K562 (cell line): Measurements from ENCODE around the gene CLEC2L. TPM values are rescaled to one million over a fixed set of nuclear protein-coding genes. Genes with fewer than 3 reads are reported as not detected.
A peak's percentile ranks its signal among the peaks of the same experiment; 100 is the strongest.

Source experiments
- CBX2 ChIP-seq: fragments of 200-600 bp; sonication (generic); IDR thresholded peaks from one replicate; pipeline ENCODE4 v1.6.1; 2012; ENCODE audit warnings: mild to moderate bottlenecking, low read length, inconsistent platforms; ENCODE audit not compliant: insufficient read depth, poor library complexity, severe bottlenecking
- CHD1 ChIP-seq: fragments of 200-600 bp; sonication (generic); IDR thresholded peaks from one replicate; pipeline ENCODE4 v1.6.1; 2012; ENCODE audit warnings: mild to moderate bottlenecking, moderate library complexity, low read length, inconsistent platforms
- E2F3 ChIP-seq: fragments of 250-450 bp; sonication (Bioruptor Pico); IDR thresholded peaks from 2 replicates; pipeline ENCODE4 v1.4.0; 2020; ENCODE audit warnings: mild to moderate bottlenecking
- ESRRB ChIP-seq: fragments of 250-450 bp; sonication (Bioruptor Pico); IDR thresholded peaks from 2 replicates; pipeline ENCODE4 v1.5.0; 2020; ENCODE audit warnings: mild to moderate bottlenecking, moderate library complexity, borderline replicate concordance
- ETV5 ChIP-seq: sonication (generic); formaldehyde crosslinking; IDR thresholded peaks from 2 replicates; pipeline ENCODE4 v1.4.0; 2020; ENCODE audit warnings: low read depth, mild to moderate bottlenecking, missing genetic modification reagents
- FOXP4 ChIP-seq: sonication (generic); formaldehyde crosslinking; IDR thresholded peaks from 2 replicates; pipeline ENCODE4 v1.8.0; 2022; ENCODE audit warnings: mild to moderate bottlenecking, missing genetic modification reagents, borderline replicate concordance
- GATA2 ChIP-seq: sonication (generic); formaldehyde crosslinking; IDR thresholded peaks from 2 replicates; pipeline ENCODE4 v1.4.0; 2020; ENCODE audit warnings: mild to moderate bottlenecking, missing genetic modification reagents
- HNRNPLL ChIP-seq: fragments of 200-400 bp; formaldehyde crosslinking; IDR thresholded peaks from 2 replicates; pipeline ENCODE4 v1.6.1; 2017; ENCODE audit warnings: low read length, low read depth, mild to moderate bottlenecking; ENCODE audit not compliant: poor library complexity, severe bottlenecking
- LCOR ChIP-seq: sonication (generic); formaldehyde crosslinking; IDR thresholded peaks from 2 replicates; pipeline ENCODE4 v1.8.0; 2022; ENCODE audit warnings: mild to moderate bottlenecking, missing genetic modification reagents
- MAZ ChIP-seq, 2 experiments: fragments of 450-650 bp in 1 of 2; sonication (generic) in 1 of 2; formaldehyde crosslinking; IDR thresholded peaks in 1 of 2; conservative IDR thresholded peaks in 1 of 2; 2 replicates each; pipeline versions ENCODE4 v1.4.0 to v1.5.0; 2020; ENCODE audit warnings: mild to moderate bottlenecking in 1 of 2, missing genetic modification reagents in 1 of 2
- NCOR1 ChIP-seq: fragments of 450-650 bp; IDR thresholded peaks from 2 replicates; pipeline ENCODE4 v1.6.1; 2016; ENCODE audit warnings: mild to moderate bottlenecking, moderate library complexity
- PCBP1 ChIP-seq: fragments of 200-400 bp; formaldehyde crosslinking; IDR thresholded peaks from 2 replicates; pipeline ENCODE4 v1.6.1; 2018; ENCODE audit warnings: mild to moderate bottlenecking, low read depth, low read length; ENCODE audit not compliant: poor library complexity, severe bottlenecking
- POLR2A ChIP-seq: fragments of 450-650 bp; conservative IDR thresholded peaks from 2 replicates; pipeline ENCODE4 v1.6.1; 2016
- POLR2H ChIP-seq: IDR thresholded peaks from 2 replicates; pipeline ENCODE4 v1.6.1; 2016; ENCODE audit warnings: missing genetic modification characterization, low read depth, mild to moderate bottlenecking, control low read depth, missing compliant biosample characterization, moderate library complexity
- RAD21 ChIP-seq, 2 experiments: fragments of 250-450 bp in 1 of 2; fragments of 450-650 bp in 1 of 2; sonication (Bioruptor Pico) in 1 of 2; formaldehyde crosslinking in 1 of 2; IDR thresholded peaks in 1 of 2; conservative IDR thresholded peaks in 1 of 2; 2 replicates each; pipeline versions ENCODE4 v1.4.0 to v1.8.0; 2020 to 2022; ENCODE audit warnings: mild to moderate bottlenecking in 2 of 2, moderate library complexity in 1 of 2
- SNIP1 ChIP-seq: fragments of 450-650 bp; IDR thresholded peaks from 2 replicates; pipeline ENCODE4 v1.7.1; 2017; ENCODE audit warnings: low read depth, mild to moderate bottlenecking
- ZFPM2 ChIP-seq: fragments of 250-450 bp; sonication (Bioruptor Pico); IDR thresholded peaks from 2 replicates; pipeline ENCODE4 v1.5.1; 2022; ENCODE audit warnings: mild to moderate bottlenecking
- ZHX1 ChIP-seq: fragments of 150-350 bp; conservative IDR thresholded peaks from 2 replicates; pipeline ENCODE4 v1.6.1; 2014; ENCODE audit warnings: low read length
- ZNF143 ChIP-seq: sonication (generic); formaldehyde crosslinking; IDR thresholded peaks from 2 replicates; pipeline ENCODE4 v1.9.0; 2022; ENCODE audit warnings: mild to moderate bottlenecking, missing genetic modification reagents
- ZNF24 ChIP-seq: fragments of 450-650 bp; IDR thresholded peaks from 2 replicates; pipeline ENCODE4 v1.6.1; 2016
- polyA plus RNA-seq, 8 experiments: library from polyadenylated mRNA; depleted of rRNA in 4 of 8; stranded (reverse) in 5 of 8; unstranded in 3 of 8; fragments of >200 nt; fragmentation: Nextera tagmentation in 2 of 8; fragmentation: Illumina TruSeq in 1 of 8; extraction: Ambion mirVana in 2 of 8; extraction: Trizol in 1 of 8; gene quantifications; 2 replicates each; pipeline versions ENCODE4 v1.2.1 to v1.2.3, GENCODE V29; 2011 to 2014; ENCODE audit warnings: inconsistent platforms in 1 of 8, missing spikeins in 1 of 8
- total RNA-seq, 7 experiments: library from RNA; depleted of rRNA in 6 of 7; stranded (reverse); fragments of >200 nt in 6 of 7; fragmentation: Illumina TruSeq in 2 of 7; extraction: Trizol in 2 of 7; gene quantifications; 2 replicates each; pipeline versions ENCODE4 v1.2.1 to v1.2.3, GENCODE V29; 2011 to 2021; ENCODE audit warnings: low replicate concordance in 1 of 7
- TF ChIP-seq, protein P1 (sequence below), 2 experiments: fragments of 450-650 bp in 1 of 2; sonication (generic) in 1 of 2; formaldehyde crosslinking in 1 of 2; IDR thresholded peaks in 1 of 2; conservative IDR thresholded peaks in 1 of 2; 2 replicates each; pipeline versions ENCODE4 v1.6.1 to v1.8.1; 2016 to 2023; ENCODE audit warnings: mild to moderate bottlenecking in 2 of 2, moderate library complexity in 2 of 2, inconsistent platforms in 1 of 2, missing genetic modification reagents in 1 of 2

Gene CLEC2L
- total and polyA plus RNA-seq, 9 of the 15 experiments (the other 6 are each of a cell fraction or from before 2014, with no cell fraction given) = 0.84 to 5.5 (median 1.8) TPM

GRCh38 chr7:139543801-139544603, 20.5 kb downstream of the CLEC2L start (continued):
- TF ChIP-seq PCBP1 (no peak), ZHX1 (no peak), CHD1 (peak; percentile 17), RAD21 (CRISPR knock-in tag; conservative IDR thresholded peaks at IDR 0.05 in 1 of 2, IDR thresholded peaks at IDR 0.05 in 1 of 2) (no peak), MAZ (CRISPR knock-in tag; conservative IDR thresholded peaks at IDR 0.05 in 1 of 2, IDR thresholded peaks at IDR 0.05 in 1 of 2) (no peak), CBX2 (no peak), GATA2 (CRISPR knock-in tag) (no peak), NCOR1 (no peak), ZNF143 (CRISPR knock-in tag) (peak; percentile 62), E2F3 (CRISPR knock-in tag) (0 out of 2 replicates have a peak, but pooled peaks have one; percentile 53), FOXP4 (CRISPR knock-in tag) (0 out of 2 replicates have a peak, but pooled peaks have one; percentile 60), ZNF24 (peak; percentile 10; the same call in 1 of the 2 replicates), ESRRB (no peak), SNIP1 (no peak), POLR2H (tag) (no peak), ZFPM2 (CRISPR knock-in tag) (no peak), LCOR (CRISPR knock-in tag) (no peak), ETV5 (CRISPR knock-in tag) (no peak), HNRNPLL (no peak), POLR2A (no peak)
- TF ChIP-seq, protein P1, sequence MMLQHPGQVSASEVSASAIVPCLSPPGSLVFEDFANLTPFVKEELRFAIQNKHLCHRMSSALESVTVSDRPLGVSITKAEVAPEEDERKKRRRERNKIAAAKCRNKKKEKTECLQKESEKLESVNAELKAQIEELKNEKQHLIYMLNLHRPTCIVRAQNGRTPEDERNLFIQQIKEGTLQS (IDR thresholded peaks at IDR 0.05) = no peak
- TF ChIP-seq, protein P1 (CRISPR knock-in tag; conservative IDR thresholded peaks at IDR 0.05) = no peak
